Stomach (tissue), 4 donors: ENCODE measurements around the gene UPF2.

Experiments
- POLR2A ChIP-seq, 4 donors: fragments of 450-650 bp; IDR thresholded peaks; one replicate each; pipeline ENCODE4 v1.6.1; 2016; ENCODE audit warnings: antibody characterized with exemption in 4 of 4, control low read depth in 2 of 4, mild to moderate bottlenecking in 1 of 4, moderate library complexity in 1 of 4
- POLR2AphosphoS5 ChIP-seq, 3 donors: sonication (generic); formaldehyde crosslinking; IDR thresholded peaks; one replicate each; pipeline ENCODE4 v1.6.1; 2016; ENCODE audit warnings: antibody characterized with exemption in 3 of 3
- TF ChIP-seq, protein P1 (sequence below), 7 experiments: fragments of 450-650 bp in 4 of 7; fragments of 200-600 bp in 3 of 7; sonication (generic) in 3 of 7; IDR thresholded peaks; one replicate each; pipeline ENCODE4 v1.5.1; 2016 to 2019; ENCODE audit warnings: antibody characterized with exemption in 7 of 7, control low read depth in 2 of 7, mild to moderate bottlenecking in 1 of 7

DNA sequence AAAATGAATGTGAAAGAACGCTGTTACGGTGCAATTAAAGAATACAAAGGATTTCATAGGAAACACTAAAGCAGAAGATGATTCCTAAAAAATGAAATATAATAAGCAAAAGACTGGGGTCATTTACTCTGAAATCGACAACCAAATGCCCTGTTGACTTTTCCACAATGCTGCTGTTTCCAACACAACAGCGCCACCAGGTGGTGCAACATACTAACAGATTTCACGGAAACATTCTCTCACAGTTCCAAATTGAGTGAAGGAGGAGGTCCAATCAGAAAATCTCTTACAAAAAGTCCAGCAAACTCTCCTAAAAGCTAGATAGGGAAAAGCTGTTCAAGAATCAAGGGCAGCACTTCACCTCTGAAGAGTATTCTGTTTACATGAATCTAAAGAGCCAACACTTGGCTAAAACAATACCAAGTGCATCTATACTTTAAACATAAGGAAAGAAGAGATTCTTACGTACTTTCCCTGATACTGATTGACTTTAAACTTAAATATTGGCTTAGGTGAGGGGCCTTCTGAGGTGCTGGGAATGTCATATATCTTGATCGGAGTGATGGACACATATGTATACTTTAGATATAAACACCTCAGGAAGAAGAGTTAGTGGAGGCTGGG, 55.9 kb downstream of the UPF2 start:
- TF ChIP-seq, protein P1, sequence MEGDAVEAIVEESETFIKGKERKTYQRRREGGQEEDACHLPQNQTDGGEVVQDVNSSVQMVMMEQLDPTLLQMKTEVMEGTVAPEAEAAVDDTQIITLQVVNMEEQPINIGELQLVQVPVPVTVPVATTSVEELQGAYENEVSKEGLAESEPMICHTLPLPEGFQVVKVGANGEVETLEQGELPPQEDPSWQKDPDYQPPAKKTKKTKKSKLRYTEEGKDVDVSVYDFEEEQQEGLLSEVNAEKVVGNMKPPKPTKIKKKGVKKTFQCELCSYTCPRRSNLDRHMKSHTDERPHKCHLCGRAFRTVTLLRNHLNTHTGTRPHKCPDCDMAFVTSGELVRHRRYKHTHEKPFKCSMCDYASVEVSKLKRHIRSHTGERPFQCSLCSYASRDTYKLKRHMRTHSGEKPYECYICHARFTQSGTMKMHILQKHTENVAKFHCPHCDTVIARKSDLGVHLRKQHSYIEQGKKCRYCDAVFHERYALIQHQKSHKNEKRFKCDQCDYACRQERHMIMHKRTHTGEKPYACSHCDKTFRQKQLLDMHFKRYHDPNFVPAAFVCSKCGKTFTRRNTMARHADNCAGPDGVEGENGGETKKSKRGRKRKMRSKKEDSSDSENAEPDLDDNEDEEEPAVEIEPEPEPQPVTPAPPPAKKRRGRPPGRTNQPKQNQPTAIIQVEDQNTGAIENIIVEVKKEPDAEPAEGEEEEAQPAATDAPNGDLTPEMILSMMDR (IDR thresholded peaks at IDR 0.05), result peak in 5 of 7 experiments; percentile 60 to 86 (median 85)
- TF ChIP-seq POLR2AphosphoS5 (IDR thresholded peaks at IDR 0.05) (peak in 1 of 3 donors; percentile 65), POLR2A (IDR thresholded peaks at IDR 0.05) (no peak)
